GM19351 (cell line): Measurements from ENCODE around the gene KLK1.
A peak's percentile ranks its signal among the peaks of the same experiment; 100 is the strongest.

Experiments used
- ATAC-seq: cut with Tn5 transposase; IDR thresholded peaks from one replicate; pipeline ENCODE4 v1.9.1; 2021; ENCODE audit warnings: mild to moderate bottlenecking, moderate library complexity; ENCODE audit not compliant: unreplicated experiment

KLK1 gene

GRCh38 chr19:50836543-50837195, 13.1 kb upstream of the KLK1 start:
- ATAC-seq, result no peak

GRCh38 chr19:50835785-50836542, 12.4 kb upstream of the KLK1 start:
- ATAC-seq, result peak; percentile 77

DNA sequence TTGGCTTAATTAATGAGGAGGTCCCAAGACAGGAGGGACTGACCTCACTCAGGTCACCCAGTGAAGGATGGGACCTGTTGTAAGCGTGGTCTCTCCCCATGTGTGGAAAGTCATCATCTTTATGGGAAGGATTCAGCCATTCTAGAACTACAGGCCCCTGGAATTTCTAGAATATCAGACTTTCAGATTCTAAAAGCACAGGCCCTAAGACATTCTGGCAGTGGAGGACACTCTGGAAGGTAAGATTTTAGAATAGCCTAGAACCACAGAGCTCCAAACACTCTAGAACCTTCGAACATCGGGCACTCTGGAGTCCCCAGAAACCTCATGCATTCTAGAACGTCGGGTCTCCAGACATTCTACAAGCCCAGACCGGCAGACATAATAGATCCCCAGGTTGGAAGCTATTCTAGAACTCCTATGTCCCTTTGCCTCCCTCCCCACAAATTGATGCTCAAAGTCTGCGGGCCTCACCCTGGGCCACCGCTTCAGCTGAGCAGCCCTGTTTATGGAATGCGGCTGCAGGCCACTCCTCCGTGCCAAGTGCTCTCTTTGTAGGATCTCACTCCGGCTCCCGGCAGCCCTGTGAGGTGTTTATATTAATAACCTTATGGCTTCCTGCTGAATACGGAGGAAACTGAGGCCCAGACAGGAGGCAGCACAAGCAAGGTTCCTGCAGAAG, 11.7 kb upstream of the KLK1 start:
- no peak for ATAC-seq

GRCh38 chr19:50833802-50834167, 10.2 kb upstream of the KLK1 start:
- ATAC-seq, result no peak

DNA sequence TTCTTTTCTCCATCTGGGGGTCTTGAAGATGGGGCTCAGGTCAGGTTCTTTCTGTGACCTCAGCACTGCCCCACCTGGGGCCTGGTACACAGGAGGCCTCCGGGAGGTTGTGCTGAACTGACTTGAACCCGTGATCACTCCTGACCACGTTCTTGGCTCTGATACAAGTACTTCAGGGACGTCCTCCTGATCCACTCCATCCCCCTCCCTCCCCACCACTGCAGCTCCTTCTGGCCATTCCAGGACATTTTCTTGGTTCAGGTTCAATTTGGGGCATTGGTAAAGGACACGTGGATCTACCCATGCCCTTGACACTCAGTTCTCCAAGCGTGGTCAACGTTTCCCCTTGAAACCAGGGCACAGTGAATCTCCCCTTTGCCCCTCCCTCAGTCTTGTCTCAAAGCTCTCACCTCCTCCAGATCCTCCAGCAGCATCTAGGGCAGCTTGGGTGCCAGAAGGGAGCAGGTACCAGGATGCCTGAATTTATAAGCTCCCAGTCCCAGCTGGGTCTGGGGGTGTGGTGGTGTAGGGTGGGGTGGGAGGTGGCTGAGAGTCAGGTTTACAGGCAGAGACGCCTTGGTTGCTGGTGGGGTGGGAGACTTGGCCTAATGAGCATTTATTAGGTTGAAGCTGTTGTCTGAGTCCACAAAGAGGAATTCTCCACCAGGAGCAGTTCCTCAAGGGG, 9.7 kb upstream of the KLK1 start, which contains the start of gene KLK15:
KLK15 (minus strand) TSS at position 458 of the 685 bp plus-strand sequence. CDS start 2,082 bp downstream, outside the sequence.
- ATAC-seq, result no peak

- ATAC-seq, result no peak
These were observed 9.1 kb upstream of the KLK1 start for GRCh38 chr19:50832666-50833065.

DNA sequence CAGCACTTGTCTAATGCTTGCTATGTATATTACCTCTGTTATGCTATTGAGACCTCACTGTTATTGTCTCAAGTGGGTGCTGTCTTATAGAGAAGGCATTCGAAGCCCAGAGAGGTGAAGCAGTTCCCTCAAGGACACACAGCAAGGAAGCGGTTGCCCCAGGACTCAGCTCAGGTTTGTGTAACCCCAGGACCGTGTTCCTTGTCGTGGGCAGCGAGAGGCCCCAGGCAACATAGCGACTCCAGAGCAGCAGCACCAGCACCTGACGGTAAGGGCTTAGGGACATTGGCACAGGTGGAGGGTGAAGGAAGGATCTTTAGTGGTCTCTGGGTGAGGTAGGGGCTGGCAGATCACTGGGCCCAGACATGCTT, 7.4 kb upstream of the KLK1 start:
- ATAC-seq, result no peak

- ATAC-seq, result no peak
These were observed 6.9 kb upstream of the KLK1 start for GRCh38 chr19:50830266-50831025.

DNA sequence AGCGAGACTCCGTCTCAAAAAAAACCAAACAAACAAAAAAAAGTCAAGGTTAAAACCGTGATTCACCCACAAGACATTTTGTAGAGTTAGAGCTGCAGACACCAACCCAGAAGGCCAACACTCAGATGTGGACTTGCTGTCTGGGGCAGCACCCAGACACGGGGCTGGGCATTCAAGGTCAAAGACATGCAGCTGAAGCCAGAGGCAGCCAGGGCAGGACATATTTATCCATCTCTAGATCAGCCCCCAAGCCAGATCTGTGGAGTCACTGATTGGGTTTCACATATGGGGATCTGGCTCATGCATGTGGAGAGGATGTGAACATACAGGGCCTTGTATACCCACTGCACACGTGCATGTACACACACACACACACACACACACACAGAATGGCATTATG, 6.2 kb upstream of the KLK1 start:
- no peak for ATAC-seq

GRCh38 chr19:50827476-50827875, 3.9 kb upstream of the KLK1 start:
- no peak for ATAC-seq

DNA sequence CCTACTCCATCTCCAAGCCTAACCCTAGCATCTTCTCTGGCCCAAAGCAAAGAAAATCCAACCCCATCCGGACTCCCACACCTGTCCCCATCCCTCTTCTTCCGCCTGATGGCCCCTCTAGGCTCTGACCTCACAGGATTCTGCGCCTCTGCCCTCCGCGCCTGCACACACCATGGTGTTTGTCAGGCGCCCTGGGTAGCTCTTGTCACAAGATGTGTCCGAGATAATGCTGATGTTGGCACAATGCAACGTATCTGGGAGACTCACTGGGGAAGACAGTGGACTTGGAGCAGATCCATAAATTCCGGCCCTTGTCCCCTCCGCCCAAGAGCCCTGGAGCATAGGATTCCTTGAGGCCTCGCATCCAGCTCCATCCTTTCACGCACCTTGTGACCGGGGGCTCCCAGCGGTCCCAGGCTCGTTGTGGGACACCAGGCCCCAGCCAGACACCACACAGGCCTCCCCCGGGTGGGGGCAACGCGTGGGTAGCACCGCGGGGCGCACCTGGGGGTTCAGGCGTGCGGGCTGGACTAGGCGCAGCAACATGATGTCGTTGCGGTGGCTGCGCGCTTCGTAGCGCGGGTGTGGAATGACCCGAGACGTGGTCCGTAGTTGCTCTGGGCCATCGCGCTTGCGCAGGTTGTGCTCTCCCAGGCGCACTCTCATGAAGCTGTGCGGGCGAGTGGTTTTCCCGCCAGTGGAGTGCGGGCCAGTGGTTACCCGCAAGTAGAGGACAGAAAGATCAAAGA, 3.1 kb upstream of the KLK1 start:
- no peak for ATAC-seq

DNA sequence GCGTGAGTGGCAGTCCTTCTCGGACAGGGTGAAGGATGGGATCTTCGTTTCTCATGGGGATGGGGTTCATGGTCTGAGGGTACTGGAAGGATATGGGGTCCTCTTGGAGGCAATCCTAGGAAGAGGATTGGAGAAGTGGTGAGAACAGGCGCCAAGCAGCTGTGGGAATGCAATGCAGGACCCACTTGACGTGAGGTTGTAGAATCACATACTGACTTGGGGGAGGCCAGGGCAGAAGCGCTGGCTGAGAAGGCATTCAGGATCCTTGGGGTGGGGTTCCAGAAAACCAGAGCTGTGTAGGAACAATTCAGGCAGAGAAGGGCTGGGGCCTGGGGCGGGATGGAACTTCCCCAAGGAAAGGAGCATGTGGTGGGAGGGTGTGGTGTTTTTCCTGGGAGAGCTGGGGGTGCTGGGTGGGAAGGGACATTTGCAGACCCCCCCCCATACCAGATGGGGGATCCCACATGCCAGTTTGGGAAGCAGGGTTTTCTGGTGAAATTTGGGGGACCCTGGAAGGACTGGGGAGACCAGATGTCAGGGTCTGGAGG, 852 bp downstream of the KLK1 start:
- no peak for ATAC-seq

GRCh38 chr19:50821622-50822021, 2.0 kb downstream of the KLK1 start:
- ATAC-seq, result no peak

DNA sequence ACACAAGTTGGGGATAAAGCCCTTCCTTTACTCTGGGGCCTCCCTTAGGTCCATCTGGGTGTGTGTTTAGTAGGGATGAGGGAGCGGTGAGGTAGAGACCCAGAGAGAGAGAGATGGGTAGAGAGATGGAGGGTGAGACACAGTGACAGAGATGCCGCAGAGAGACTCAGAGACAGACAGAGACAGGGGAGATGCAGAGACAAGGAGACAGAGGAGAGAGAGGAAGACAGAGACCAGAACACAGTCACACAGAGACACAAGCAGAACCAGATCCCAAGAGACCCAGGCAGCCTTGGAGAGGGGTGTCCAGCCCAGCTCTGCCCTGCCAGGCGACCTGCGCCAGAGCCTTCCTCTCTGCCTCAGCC, 2.4 kb downstream of the KLK1 start:
- no peak for ATAC-seq

DNA sequence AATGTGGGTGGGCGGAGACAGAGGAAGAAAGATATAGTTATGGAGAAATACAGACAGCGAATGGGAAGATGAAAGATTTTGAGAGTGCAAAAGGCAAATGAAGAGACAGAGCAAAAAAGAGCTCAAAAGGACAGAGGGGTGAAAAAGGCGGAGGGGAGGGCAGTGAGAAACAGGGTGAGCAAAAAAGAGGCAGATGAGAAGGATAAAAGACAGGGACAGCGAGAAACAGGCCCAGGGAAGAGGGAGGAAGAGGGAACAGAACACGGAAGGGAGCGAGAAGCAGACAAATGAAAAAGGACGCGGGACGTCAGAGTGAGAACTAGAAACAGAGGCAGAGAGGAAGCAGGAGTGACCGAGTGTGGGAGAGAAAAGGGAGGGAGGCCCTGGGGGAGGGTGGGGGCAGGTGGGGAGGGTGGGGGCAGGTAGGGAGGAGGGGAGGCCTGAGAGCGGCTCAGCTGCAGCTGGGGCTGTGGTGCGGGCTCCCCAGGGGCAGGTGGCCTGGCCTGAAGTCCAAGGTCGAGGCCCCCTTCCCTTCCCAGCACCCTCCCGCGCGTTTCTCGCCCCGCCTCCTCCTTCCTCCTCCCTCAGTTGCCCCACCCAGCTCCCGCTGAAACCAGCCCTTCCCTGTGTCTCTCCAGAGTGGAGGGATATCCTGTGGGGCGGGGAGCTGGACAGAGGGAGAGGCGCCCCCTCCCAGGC, 2.9 kb downstream of the KLK1 start:
- no peak for ATAC-seq

DNA sequence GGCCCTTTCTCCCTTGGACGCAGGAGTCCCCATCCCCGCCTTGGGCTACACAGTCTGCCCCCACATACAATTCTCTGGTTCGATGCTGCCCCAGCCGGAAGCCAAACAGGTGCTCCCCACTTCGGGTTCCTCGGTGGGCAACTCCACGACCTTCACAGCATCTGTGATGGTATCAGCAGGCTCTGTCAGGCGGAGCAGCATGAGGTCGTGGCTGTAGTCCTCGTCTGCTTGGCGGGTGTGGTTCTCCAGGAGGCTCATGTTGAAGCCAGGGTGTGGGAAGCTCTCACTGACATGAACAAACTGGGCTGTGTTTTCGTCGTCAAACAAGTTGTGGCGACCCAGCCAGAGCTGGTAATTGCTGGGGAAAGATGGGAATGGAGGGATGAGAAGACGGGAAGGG, 3.5 kb downstream of the KLK1 start:
- ATAC-seq, result no peak

GRCh38 chr19:50819636-50820035, 4.0 kb downstream of the KLK1 start:
- no peak for ATAC-seq

DNA sequence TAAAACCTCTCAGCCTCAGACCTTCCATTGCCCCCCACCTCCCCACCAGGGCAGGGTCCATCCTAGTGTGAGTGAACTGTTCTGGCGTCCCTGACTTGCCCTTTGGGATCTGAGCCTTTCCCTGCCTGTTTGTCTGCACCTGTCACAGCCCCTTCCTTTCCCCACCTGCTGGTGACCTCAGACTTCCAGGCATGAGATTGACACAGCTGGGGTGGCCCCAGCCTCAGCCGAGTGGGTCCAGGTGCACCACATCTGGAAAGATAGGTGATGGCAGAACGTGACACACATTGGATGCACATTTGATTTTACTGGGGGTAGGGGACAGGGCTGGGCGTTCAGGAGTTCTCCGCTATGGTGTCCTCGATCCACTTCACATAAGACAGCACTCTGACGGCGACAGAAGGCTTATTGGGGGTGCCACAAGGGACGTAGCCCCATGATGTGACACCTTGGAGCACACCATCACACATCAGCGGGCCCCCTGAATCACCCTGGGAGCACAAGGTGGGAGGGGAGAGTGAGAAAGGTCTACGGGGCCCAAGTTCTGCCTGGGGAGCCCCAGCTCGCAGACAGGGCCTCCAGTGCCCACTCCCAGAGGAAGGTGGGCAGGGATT, 4.6 kb downstream of the KLK1 start:
- ATAC-seq, result no peak
